Jurkat, Clone E6-1 (cell line): Measurements from ENCODE around the gene TMEM168. TPM values are rescaled to one million over a fixed set of nuclear protein-coding genes. Genes with fewer than 3 reads are reported as not detected.
"Not testable (repeated sequence)": the region's sequence is repeated elsewhere in the genome, so short reads cannot be mapped to it uniquely, and the experiment has no call there.

ENCODE experiments used
- DNase-seq: peaks from one replicate; pipeline ENCODE4 v3.0.0-alpha.2; 2011; ENCODE audit warnings: low read depth, low spot score
- H3K4me3 ChIP-seq: 2 replicates; pipeline ENCODE4 v1.5.1; 2011; ENCODE audit warnings: mild to moderate bottlenecking, low read length, control low read depth, moderate library complexity
- polyA plus RNA-seq: library from polyadenylated mRNA; unstranded; fragments of >200 nt; gene quantifications from one replicate; pipeline ENCODE4 v1.2.1, GENCODE V29; 2012; ENCODE audit warnings: missing spikeins; ENCODE audit not compliant: insufficient read length, insufficient read depth

Gene TMEM168
- 13.7 TPM for polyA plus RNA-seq

DNA sequence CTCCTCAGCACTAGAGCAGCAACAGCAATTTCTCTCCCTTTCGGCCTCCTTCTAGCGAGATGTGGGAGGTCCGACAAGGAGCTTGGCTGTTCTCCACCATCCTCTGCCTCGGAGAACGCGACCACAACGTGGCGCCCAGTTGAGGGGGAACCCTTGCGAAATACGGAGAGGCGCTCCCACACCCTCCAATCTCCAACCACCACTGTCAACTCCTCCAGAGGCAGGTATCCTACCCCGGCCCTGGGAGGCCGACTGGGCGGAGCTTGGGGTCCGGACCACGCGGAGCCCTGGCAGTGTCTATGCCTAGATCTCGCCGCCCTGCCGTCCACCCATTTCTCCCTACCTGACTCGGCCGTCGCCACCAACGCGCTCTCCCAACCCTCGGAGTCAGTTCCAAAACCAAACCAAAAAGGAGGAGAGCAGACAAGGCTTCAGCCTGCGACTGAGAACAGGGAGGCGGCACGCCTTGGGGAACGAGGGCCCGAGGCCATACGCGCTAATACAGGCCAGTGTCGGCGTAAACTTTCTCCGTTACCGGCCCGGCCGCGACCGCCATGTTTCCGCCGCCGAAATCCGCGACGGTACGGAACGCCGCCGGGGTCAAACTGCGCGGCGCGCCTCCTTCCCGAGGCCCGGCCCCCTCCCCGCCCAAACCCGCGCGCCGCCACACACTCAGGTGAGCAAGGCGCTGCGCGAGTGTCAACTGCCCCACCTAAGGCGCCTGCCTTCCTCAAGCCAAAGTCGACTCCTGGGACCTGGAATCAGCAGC is at the start of gene TMEM168:
TSS of gene TMEM168 (minus strand) at position 577 of the 769 bp plus-strand sequence. CDS start 5,568 bp downstream, outside the sequence.
- DNase-seq: peak; percentile 60
- H3K4me3 ChIP-seq: peak within 1 kb of the TSS; percentile 75

GRCh38 chr7:112835928-112836327 is 45.7 kb upstream of the TMEM168 start:
- not testable (repeated sequence) for H3K4me3 ChIP-seq, DNase-seq

DNA sequence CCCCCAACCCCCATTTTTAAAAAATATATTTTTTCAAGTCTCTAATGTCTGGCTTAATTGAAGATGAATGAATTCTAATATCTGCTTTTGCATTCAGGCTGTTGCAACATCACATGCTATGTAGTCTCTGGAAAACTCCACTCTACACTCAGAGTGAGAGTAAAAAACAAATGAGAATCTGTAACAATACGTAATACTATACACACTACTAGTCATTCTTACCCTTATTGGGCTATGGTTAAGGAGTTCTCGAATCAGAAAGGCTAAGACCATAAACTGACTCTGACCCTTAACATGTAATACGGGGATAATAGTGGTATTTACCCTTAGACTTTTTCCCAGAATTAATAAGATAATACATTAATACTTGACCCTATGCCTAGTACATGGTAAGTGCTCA is 42.9 kb upstream of the TMEM168 start:
- DNase-seq: no peak
- H3K4me3 ChIP-seq: no peak overlapping the region

- no peak for DNase-seq
- no peak overlapping the region for H3K4me3 ChIP-seq
These were observed 40.6 kb upstream of the TMEM168 start for GRCh38 chr7:112830769-112831168.

GRCh38 chr7:112828696-112829095 is 38.5 kb upstream of the TMEM168 start:
- DNase-seq: no peak
- no peak overlapping the region for H3K4me3 ChIP-seq

DNA sequence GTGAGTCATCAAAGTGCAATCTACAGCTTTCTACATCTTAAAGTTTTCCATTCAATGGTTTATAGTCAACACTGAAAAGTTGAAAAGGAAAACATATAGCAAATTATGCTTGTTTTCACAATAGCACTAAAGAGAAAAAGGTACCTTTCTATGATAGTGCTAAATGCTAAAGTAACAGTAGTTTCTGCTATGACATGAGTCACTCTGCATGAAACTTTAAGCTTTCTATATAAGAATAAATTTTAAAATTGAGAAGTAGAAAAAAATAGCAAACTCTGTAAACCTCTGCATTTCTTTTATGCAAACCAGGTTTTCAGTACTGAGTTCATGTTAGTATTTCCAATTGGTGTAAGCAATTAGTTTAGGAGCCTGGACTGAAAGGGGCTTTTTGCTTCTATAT is 31.2 kb upstream of the TMEM168 start:
- no peak overlapping the region for H3K4me3 ChIP-seq
- no peak for DNase-seq

DNA sequence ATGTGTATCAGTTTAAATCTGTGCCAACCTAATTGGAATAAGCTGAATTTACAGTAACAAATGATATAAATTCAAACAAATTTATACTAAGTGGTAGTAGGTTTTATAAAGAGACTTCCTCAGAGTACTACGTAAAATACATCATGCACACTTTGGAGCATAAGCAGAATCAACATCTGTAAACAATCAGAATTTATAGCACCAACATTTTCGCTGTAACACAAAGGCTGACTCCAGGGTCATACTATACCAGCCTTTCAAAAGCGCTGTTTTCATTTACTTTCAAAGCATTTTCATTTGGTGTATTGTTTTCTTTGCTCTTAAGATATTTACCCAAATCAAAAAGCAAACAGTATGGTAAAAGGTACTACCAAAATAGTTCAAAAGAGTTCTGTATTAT is 29.3 kb upstream of the TMEM168 start:
- no peak overlapping the region for H3K4me3 ChIP-seq

GRCh38 chr7:112806156-112806555 is 16.0 kb upstream of the TMEM168 start:
- no peak for DNase-seq
- no peak overlapping the region for H3K4me3 ChIP-seq

More for the DNA sequence above, 29.3 kb upstream of the TMEM168 start:
- DNase-seq: no peak

DNA sequence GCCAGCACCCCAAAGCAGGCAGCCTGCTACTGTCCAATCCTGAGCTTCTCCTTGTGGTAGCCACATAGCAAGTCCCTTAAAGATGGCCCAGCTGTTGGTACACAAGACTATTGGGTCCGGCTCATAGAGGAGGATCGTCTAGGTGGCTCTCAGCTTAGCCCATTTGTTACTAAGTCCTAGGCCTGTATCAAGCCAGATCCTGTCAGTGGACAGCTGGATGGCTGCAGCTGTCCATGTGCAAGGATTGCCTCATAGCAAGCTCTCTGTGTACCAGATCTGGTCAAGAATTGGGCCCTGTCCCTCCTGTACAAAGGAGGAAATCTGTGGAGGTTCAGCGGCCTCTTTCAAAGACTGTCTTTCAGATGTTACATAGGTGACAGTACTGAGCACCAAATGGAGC is 12.2 kb upstream of the TMEM168 start:
- H3K4me3 ChIP-seq: no peak overlapping the region
- no peak for DNase-seq

DNA sequence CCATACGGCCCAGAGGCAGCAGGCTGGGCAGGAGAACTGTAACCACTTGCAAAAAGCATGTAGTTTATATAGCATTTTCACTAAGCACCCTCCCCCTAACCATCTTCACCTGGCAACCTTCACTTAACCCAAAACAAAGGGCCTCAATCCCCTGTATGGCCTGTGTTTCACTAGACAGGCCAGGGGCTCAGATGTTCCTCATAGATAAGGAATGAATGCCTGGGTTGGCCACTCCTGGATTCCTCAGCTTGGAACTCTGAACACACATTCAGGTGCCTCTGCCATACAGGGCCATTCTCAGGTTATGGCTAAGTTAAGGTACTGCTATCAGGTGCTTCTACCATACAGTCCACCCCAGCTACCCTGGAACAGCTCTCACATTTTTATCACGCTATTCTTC is 10.3 kb upstream of the TMEM168 start:
- no peak overlapping the region for H3K4me3 ChIP-seq
- no peak for DNase-seq

GRCh38 chr7:112799448-112800120 is 9.4 kb upstream of the TMEM168 start:
- no peak for DNase-seq
- no peak overlapping the region for H3K4me3 ChIP-seq

DNA sequence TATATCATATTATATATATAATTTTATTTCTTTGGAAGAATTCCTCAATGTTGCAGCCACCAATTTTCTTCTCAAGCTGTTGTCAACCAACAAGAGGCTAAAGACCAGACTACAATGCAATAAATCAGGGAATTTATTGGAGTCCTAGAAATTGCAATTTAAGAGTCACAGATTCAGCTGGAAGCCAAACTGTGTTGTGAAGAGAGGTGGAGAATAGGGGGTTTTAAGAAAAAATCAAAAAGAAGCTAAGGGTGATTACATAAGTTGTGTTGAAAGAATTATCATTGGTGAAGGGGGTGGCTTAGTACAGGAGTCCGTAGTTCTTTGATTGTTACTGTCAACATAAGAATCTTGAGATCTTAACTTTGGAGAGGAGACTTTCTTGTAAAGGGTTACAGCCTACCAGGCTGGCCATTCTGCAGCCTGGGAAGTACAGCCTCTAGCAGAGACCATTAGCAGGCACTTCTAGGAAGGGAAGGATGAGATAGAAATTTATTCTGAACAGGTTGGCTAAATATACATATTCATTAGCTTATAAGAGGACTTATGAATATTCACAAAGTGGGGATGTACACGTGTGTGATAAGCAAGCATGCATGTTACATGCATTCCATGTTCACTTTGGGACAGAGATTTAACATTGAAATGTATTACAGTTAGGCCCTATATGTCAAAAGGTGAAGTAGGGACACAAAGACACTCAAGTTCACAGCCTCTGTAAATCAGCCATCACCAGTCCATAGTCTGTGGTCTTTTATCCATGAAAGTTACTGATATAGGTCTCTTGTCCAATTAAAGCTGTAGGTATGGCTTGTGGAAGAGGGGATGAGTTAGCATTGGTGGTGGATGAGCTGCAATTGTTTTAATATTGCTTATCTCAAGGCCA is 8.3 kb upstream of the TMEM168 start:
- DNase-seq: no peak
- H3K4me3 ChIP-seq: no peak overlapping the region

- DNase-seq, H3K4me3 ChIP-seq: not testable (repeated sequence)
These were observed 6.4 kb upstream of the TMEM168 start for GRCh38 chr7:112796552-112796951.

DNA sequence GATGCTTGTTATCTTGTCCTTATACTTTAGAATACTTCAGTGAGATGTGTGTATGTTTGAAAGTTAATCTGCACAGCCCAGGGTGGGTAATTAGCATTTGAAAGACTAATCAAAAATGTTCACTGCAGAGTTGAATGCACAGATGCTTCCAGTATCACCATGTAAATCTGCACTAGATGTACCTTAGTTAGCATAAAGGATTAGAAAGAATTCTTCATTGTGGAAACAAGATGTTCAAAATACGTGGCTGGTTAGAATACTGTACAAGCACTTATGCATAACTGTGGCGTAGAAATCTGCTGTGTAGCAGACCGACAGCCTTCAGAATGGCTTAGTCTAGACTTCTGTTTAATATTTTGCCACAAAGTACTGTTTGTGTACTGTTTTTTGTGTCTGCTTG is 2.2 kb upstream of the TMEM168 start:
- no peak overlapping the region for H3K4me3 ChIP-seq
- DNase-seq: no peak

- no peak overlapping the region for H3K4me3 ChIP-seq
- no peak for DNase-seq
These were observed 1.4 kb upstream of the TMEM168 start for GRCh38 chr7:112791465-112792168.

DNA sequence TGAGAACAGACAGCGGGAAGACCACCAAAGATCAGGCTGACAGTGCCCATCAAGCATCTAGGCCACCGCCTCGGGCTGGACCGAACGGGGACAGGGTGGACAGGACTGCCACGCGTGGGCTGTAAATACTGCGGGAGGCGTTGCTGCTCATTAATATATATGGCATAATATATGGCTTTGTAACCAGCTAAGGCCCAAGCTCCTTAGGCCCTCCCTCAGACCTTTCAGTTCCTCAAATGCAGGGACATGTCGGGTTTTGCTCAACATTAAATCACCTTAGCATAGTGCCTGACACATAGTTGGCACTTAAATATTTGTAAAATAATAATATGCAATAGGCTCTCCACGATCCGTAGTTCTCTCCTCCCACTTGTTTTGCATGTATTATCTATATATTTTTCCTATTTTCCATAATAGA is 402 bp upstream of the TMEM168 start:
- DNase-seq: no peak
- peak overlapping the region; percentile 75 for H3K4me3 ChIP-seq

DNA sequence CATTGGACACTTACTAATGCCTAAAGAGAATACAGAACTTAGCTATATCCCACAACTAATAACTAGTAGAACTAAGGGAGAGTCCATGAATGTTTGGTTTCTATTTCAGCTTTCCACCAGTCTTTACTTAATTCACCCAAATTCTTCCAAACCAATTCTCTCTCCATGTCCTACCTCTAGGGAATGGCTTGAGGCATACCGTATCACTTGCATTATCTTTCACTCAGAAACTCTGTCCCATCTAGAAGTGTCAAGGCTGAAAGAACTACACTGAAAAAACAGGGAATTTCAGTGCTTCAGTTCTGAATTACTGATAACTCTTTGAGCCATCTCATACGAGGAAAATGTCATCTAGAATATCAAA is 758 bp downstream of the TMEM168 start:
- DNase-seq: no peak
- peak overlapping the region; percentile 75 for H3K4me3 ChIP-seq

- DNase-seq: no peak
- H3K4me3 ChIP-seq: peak overlapping the region; percentile 75
These were observed 1.3 kb downstream of the TMEM168 start for GRCh38 chr7:112788778-112789343.

GRCh38 chr7:112784603-112785002 is 5.6 kb downstream of the TMEM168 start:
- no peak for DNase-seq
- no peak overlapping the region for H3K4me3 ChIP-seq
